Stimulated activated CD4-positive, alpha-beta T cell treated with anti-CD3 and anti-CD28 coated beads, Interleukin-12 subunit alpha, Interleukin-12 subunit beta, amount 100 ng/mL, for 48 hours (primary cell): Measurements from ENCODE around the gene RASL12.
"Not testable (repeated sequence)": the region's sequence is repeated elsewhere in the genome, so short reads cannot be mapped to it uniquely, and the experiment has no call there.

Experiments used
- DNase-seq, 3 donors: peaks; one replicate each; pipeline ENCODE4 v3.0.0-alpha.2; 2020; ENCODE audit warnings: low read depth in 2 of 3, low spot score in 1 of 3

Gene RASL12

GRCh38 chr15:65075607-65076395, 8.0 kb upstream of the RASL12 start:
- DNase-seq = not testable (repeated sequence)

- DNase-seq = not testable (repeated sequence)
Observed at GRCh38 chr15:65074946-65075345, 7.2 kb upstream of the RASL12 start.

- DNase-seq = no peak
Observed at GRCh38 chr15:65072617-65073016, 4.8 kb upstream of the RASL12 start.

- no peak for DNase-seq
Observed at GRCh38 chr15:65072027-65072426, 4.2 kb upstream of the RASL12 start.

GRCh38 chr15:65071381-65071811, 3.6 kb upstream of the RASL12 start:
- no peak for DNase-seq

- no peak for DNase-seq
Observed at GRCh38 chr15:65069779-65070546, 2.2 kb upstream of the RASL12 start.

GRCh38 chr15:65069179-65069578, 1.4 kb upstream of the RASL12 start:
- no peak for DNase-seq

GRCh38 chr15:65068403-65068788, 605 bp upstream of the RASL12 start:
- DNase-seq = no peak

GRCh38 chr15:65067317-65067644, 510 bp downstream of the RASL12 start:
- DNase-seq = no peak

- no peak for DNase-seq
Observed at GRCh38 chr15:65066635-65067316, 1.0 kb downstream of the RASL12 start.

GRCh38 chr15:65066001-65066634, 1.7 kb downstream of the RASL12 start:
- DNase-seq = no peak

GRCh38 chr15:65062726-65063125, 5.1 kb downstream of the RASL12 start:
- DNase-seq = no peak

GRCh38 chr15:65062061-65062460, 5.7 kb downstream of the RASL12 start:
- no peak for DNase-seq

GRCh38 chr15:65060641-65061397, 7.0 kb downstream of the RASL12 start:
- no peak for DNase-seq

GRCh38 chr15:65059931-65060596, 7.7 kb downstream of the RASL12 start:
- no peak for DNase-seq

GRCh38 chr15:65059369-65059750, 8.4 kb downstream of the RASL12 start:
- DNase-seq = no peak

GRCh38 chr15:65058394-65059368, 9.1 kb downstream of the RASL12 start:
- DNase-seq = no peak

GRCh38 chr15:65057549-65057940, 10.2 kb downstream of the RASL12 start:
- DNase-seq = no peak

- no peak for DNase-seq
Observed at GRCh38 chr15:65056868-65057548, 10.8 kb downstream of the RASL12 start.
